Thyroid gland (tissue), 4 donors: ENCODE measurements around the gene ZNF205. TPM values are rescaled to one million over a fixed set of nuclear protein-coding genes. Genes with fewer than 3 reads are reported as not detected.

Source experiments
- DNase-seq, 2 donors: peaks; one replicate each; pipeline ENCODE4 v3.0.0-alpha.2; 2019
- H3K27ac ChIP-seq, 3 donors: fragments of 200-600 bp; sonication (generic); 1 replicate in 2 of 3; 2 replicates in 1 of 3; pipeline ENCODE4 v1.5.1; 2016 to 2019; ENCODE audit warnings: mild to moderate bottlenecking in 1 of 3, moderate library complexity in 1 of 3
- H3K27me3 ChIP-seq: fragments of 200-600 bp; sonication (generic); one replicate; pipeline ENCODE4 v1.5.1; 2019
- H3K36me3 ChIP-seq, 2 donors: fragments of 200-600 bp; sonication (generic); one replicate each; pipeline ENCODE4 v1.5.1; 2016 to 2019
- H3K4me1 ChIP-seq, 2 donors: fragments of 200-600 bp; sonication (generic); one replicate each; pipeline ENCODE4 v1.5.1; 2017 to 2019
- H3K4me3 ChIP-seq, 3 donors: fragments of 200-600 bp; sonication (generic); replicated peaks in 1 of 3; 1 replicate in 2 of 3; 2 replicates in 1 of 3; pipeline ENCODE4 v1.5.1; 2016; ENCODE audit warnings: mild to moderate bottlenecking in 1 of 3
- H3K9me3 ChIP-seq: fragments of 200-600 bp; sonication (generic); one replicate; pipeline ENCODE4 v1.5.1; 2017
- POLR2A ChIP-seq, 2 donors: fragments of 450-650 bp; IDR thresholded peaks; one replicate each; pipeline ENCODE4 v1.6.1; 2017; ENCODE audit warnings: antibody characterized with exemption in 2 of 2, mild to moderate bottlenecking in 2 of 2, moderate library complexity in 1 of 2
- WGBS, 2 donors: methylation state at CpG; one replicate each; pipeline ENCODE4 v1.1.5; 2017; 5-methylcytosine and 5-hydroxymethylcytosine counted together
- intact Hi-C: fragments of 100-400 bp; cut with DNase I; formaldehyde crosslinking; loops from one replicate; pipeline ENCODE4 v1.15.1; 2023
- total RNA-seq, 4 donors: library from RNA; depleted of rRNA; stranded (reverse); fragments of >200 nt; gene quantifications; one replicate each; pipeline ENCODE4 v1.2.3, GENCODE V29; 2016
- TF ChIP-seq, protein P1 (sequence below), 6 experiments: fragments of 200-600 bp in 3 of 6; fragments of 450-650 bp in 3 of 6; sonication (generic) in 3 of 6; IDR thresholded peaks; one replicate each; pipeline ENCODE4 v1.5.1; 2016 to 2019; ENCODE audit warnings: antibody characterized with exemption in 6 of 6, mild to moderate bottlenecking in 2 of 6, inconsistent platforms in 1 of 6, moderate library complexity in 1 of 6

The ZNF205 gene
- total RNA-seq, 4 donors from 2014 or later: 18.5 to 28.9 (median 19.6) TPM

DNA sequence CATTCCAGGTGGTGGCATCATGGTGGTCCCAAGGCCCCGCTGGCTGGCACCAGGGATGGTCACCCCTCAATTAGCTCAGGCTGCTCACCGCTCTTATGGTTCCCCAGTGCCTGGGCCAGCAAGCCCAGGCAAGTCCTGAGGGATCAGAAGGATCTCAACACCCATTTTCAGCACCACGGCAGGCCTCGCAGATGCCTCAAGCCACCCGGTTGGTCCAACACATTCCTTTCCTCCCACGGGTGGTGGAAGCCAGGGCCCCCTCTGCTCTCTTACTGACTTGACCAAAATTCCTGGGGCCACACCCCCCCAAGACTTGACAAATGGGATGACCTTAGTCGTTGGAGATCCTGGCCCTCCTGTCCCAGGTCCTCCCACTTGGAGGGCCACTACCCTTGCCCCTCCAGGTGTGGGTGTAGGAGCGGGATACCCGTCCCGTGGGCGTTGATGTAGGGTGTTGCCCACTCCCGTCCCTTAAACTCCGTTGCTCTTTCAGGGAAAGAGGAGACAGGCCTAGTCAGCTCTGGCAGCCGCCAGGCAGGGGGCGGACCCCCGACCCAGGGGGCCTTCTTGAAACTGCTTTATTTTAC is 5.9 kb downstream of the ZNF205 start:
- Histone ChIP-seq H3K36me3 (peaks cover 9 to 11% of the 10 kb centered on the region in 2 donors), H3K27me3 (no peaks in the 10 kb centered on the region), H3K4me1 (peaks cover 7 to 10% of the 10 kb centered on the region in 2 donors), H3K27ac (no peak overlapping the region), H3K4me3 (no peak overlapping the region), H3K9me3 (no peaks in the 10 kb centered on the region)
- no peak for DNase-seq
- intact Hi-C loops: loop anchor here (10.0 kb wide), 1 partner anchor 47 kb away; no protein-coding TSS in a partner anchor
- 90 to 93% methylated on average over 16 of the region's 16 CpGs for WGBS, 2 donors
- TF ChIP-seq POLR2A (IDR thresholded peaks at IDR 0.05): no peak
- TF ChIP-seq, protein P1, sequence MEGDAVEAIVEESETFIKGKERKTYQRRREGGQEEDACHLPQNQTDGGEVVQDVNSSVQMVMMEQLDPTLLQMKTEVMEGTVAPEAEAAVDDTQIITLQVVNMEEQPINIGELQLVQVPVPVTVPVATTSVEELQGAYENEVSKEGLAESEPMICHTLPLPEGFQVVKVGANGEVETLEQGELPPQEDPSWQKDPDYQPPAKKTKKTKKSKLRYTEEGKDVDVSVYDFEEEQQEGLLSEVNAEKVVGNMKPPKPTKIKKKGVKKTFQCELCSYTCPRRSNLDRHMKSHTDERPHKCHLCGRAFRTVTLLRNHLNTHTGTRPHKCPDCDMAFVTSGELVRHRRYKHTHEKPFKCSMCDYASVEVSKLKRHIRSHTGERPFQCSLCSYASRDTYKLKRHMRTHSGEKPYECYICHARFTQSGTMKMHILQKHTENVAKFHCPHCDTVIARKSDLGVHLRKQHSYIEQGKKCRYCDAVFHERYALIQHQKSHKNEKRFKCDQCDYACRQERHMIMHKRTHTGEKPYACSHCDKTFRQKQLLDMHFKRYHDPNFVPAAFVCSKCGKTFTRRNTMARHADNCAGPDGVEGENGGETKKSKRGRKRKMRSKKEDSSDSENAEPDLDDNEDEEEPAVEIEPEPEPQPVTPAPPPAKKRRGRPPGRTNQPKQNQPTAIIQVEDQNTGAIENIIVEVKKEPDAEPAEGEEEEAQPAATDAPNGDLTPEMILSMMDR (IDR thresholded peaks at IDR 0.05): no peak

DNA sequence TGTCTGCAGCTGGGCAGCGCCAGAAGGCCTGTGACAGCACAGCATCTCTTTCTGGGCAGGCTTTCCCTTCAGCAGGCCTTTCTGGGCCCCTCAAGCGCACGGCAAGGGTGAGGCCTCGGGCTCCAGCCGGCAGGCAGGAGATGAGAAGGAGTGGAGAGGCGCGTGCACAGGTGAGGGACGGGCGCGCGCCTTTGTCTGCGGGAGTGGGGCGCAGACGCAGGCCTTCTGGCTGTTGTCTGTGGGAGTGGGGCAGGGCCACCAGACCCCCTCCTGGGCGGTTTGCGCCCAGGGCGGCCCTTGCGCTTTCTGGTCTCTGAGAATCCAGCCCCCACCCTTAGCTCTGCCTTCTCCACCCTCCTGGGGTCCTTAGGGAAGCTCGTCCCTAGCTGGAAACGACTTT is 6.5 kb downstream of the ZNF205 start:
- no peak overlapping the region for H3K27ac ChIP-seq
- WGBS, 2 donors: 90 to 95% methylated on average over 18 to 20 of the region's 20 CpGs
- no peaks in the 10 kb centered on the region for H3K27me3 ChIP-seq
- intact Hi-C loops: loop anchor here (10.0 kb wide), 1 partner anchor 46 kb away; no protein-coding TSS in a partner anchor
- H3K4me1 ChIP-seq: peaks cover 1 to 9% of the 10 kb centered on the region in 2 donors
- no peak overlapping the region for H3K4me3 ChIP-seq
- peaks cover 9 to 11% of the 10 kb centered on the region in 2 donors for H3K36me3 ChIP-seq
- H3K9me3 ChIP-seq: no peaks in the 10 kb centered on the region
- TF ChIP-seq, protein P1 (IDR thresholded peaks at IDR 0.05): no peak
- no peak for TF ChIP-seq POLR2A (IDR thresholded peaks at IDR 0.05)
- DNase-seq: no peak

DNA sequence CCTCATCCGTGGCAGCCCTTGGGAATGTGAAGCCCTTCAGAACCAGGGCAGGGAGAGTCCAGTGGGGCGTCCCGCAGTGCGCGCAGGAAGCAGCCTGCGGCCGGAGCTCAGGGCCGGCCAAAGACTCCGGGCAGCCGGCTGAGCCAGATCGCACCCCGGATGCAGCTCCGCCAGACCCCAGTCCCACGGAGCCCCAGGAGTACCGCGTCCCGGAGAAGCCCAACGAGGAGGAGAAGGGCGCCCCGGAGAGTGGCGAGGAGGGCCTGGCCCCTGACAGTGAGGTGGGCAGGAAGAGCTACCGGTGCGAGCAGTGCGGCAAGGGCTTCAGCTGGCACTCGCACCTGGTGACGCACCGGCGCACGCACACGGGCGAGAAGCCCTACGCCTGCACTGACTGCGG is 6.9 kb downstream of the ZNF205 start:
- H3K4me1 ChIP-seq: peaks cover 0 to 6% of the 10 kb centered on the region in 2 donors
- H3K9me3 ChIP-seq: no peaks in the 10 kb centered on the region
- H3K4me3 ChIP-seq: no peak overlapping the region
- H3K36me3 ChIP-seq: peaks cover 9 to 11% of the 10 kb centered on the region in 2 donors
- DNase-seq: no peak
- H3K27ac ChIP-seq: no peak overlapping the region
- intact Hi-C loops: loop anchor here (10.0 kb wide), 1 partner anchor 46 kb away; no protein-coding TSS in a partner anchor
- 93 to 95% methylated on average over 20 of the region's 33 CpGs for WGBS, 2 donors
- H3K27me3 ChIP-seq: no peaks in the 10 kb centered on the region
- TF ChIP-seq POLR2A (IDR thresholded peaks at IDR 0.05): no peak

DNA sequence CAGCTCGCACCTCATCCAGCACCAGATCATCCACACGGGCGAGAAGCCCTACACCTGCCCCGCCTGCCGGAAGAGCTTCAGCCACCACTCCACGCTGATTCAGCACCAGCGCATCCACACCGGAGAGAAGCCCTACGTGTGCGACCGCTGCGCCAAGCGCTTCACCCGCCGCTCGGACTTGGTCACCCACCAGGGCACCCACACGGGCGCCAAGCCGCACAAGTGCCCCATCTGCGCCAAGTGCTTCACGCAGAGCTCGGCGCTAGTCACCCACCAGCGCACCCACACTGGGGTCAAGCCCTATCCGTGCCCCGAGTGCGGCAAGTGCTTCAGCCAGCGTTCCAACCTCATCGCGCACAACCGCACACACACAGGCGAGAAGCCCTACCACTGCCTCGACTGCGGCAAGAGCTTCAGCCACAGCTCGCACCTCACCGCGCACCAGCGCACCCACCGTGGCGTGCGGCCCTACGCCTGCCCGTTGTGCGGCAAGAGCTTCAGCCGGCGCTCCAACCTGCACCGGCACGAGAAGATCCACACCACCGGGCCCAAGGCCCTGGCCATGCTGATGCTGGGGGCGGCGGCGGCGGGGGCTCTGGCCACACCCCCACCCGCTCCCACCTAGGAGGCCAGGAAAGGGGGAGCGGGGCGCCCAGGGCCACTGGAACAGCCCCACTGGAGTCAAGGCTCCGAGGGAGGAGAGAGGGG is 7.5 kb downstream of the ZNF205 start:
- intact Hi-C loops: loop anchor here (10.0 kb wide), 2 partner anchors 45 to 55 kb away; partner anchors contain the start of gene IL32
- Histone ChIP-seq H3K27ac (no peak overlapping the region), H3K36me3 (peaks cover 9 to 11% of the 10 kb centered on the region in 2 donors), H3K4me3 (no peak overlapping the region), H3K4me1 (peaks cover 1 to 7% of the 10 kb centered on the region in 2 donors), H3K27me3 (no peaks in the 10 kb centered on the region), H3K9me3 (no peaks in the 10 kb centered on the region)
- 94 to 95% methylated on average over 45 to 51 of the region's 57 CpGs for WGBS, 2 donors
- TF ChIP-seq, protein P1 (IDR thresholded peaks at IDR 0.05): no peak
- TF ChIP-seq POLR2A (IDR thresholded peaks at IDR 0.05): no peak
- no peak for DNase-seq

DNA sequence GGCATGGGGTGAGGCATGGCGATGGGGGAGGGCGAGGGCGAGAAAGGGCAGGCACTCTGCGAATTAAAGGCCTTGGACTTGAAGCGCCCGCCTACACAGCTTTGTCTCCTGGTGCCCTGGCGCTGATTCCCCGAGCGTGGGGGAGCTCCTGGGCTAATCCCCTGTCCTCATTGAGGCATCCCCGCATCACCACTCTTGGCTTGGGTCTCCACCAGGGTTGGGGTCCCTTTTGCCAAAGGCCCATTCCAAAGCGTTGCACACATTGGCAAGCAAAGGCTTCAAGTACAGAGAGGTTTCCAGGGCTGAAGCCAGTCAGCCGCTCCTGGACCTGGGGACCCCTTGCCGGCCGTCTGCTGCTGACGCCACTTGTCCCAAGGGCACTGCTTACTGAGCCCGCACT is 8.0 kb downstream of the ZNF205 start:
- Histone ChIP-seq H3K27me3 (no peaks in the 10 kb centered on the region), H3K9me3 (no peaks in the 10 kb centered on the region), H3K27ac (no peak overlapping the region), H3K36me3 (peaks cover 9 to 11% of the 10 kb centered on the region in 2 donors), H3K4me1 (peaks cover 6 to 12% of the 10 kb centered on the region in 2 donors), H3K4me3 (no peak overlapping the region)
- WGBS, 2 donors: 89 to 95% methylated on average over 12 to 13 of the region's 16 CpGs
- no peak for DNase-seq
- intact Hi-C loops: loop anchor here (10.0 kb wide), 1 partner anchor 56 kb away; the partner anchor contains the start of gene IL32
- TF ChIP-seq, protein P1 (IDR thresholded peaks at IDR 0.05): no peak
